Glomerular endothelial cell (primary cell): Measurements from ENCODE around the gene SEMA5B. TPM values are rescaled to one million over a fixed set of nuclear protein-coding genes. Genes with fewer than 3 reads are reported as not detected.

Experiments
- DNase-seq: peaks from one replicate; pipeline ENCODE4 v3.0.0-alpha.2; 2011; ENCODE audit warnings: low read depth, low spot score; ENCODE audit errors: extremely low read depth
- total RNA-seq: library from RNA; depleted of rRNA; stranded (reverse); fragments of >200 nt; gene quantifications from 2 replicates; pipeline ENCODE4 v1.2.3, GENCODE V29; 2015

The SEMA5B gene
- total RNA-seq, 1 donor from 2014 or later, result not detected

DNA sequence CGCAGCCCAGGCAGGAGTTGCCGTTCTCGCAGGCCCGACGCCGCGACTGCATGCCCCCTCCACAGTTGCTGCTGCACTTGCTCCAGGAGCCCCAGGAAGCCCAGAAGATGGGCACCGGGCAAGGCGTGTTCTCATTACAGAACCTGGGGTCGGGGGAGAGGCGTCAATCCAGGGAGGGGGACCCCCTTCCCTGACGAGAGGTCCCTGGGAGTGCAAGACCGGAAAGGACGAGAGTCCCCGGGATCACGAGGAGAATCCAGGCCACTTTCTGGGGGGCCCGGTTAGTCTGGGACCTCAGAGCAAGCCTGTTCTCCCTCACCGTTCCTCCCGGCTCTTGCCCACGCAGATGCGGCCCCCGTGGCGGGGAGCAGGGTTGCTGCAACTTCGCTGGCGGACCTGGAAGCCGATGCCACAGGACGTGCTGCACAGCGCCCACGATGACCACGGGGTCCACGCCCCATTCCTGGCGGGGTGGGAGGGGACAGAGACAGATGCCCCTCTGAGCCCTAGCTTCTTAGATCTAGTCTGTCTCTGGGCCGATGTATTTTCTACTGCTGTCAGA lies 113.9 kb downstream of the SEMA5B start:
- no peak for DNase-seq

- DNase-seq, result no peak
Measured at GRCh38 chr3:122912772-122913538, 114.6 kb downstream of the SEMA5B start.

DNA sequence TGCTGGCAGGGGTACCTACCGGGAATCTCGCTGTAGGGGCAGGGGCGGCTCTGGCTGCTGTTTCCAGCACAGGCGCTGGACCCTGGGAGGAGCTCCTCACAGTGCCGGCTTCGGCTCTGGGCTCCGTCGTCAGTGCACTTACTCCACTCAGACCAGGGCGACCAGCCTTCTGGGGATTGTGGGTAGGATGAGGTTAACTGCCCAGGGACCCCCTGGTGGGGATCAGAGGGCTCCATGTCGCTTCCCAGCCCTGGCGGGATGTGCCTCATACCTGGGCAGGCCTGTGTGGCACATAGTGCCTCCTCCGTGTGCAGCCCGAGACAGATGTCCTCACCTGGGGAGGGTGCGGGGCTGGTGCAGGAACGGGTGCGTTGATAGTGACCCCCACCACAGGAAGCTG lies 115.7 kb downstream of the SEMA5B start:
- no peak for DNase-seq

DNA sequence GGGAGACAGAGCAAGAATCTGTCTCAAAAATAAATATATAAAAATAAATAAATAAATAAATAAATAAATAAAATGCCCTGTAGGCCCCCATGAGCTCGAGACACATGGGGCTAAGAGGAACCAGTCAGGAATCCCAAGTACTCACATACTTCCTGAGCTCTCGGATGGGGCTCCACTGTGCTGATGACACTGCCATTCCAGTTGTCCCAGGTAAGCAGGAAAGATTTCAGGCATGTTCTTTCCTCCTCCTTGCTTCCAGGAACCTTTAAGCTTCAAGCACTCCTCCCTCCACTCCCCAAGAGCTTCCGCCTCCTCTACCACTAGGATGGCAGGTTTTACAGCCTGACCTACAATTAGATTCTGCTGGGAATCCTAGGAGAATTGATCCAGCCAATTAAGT lies 119.3 kb downstream of the SEMA5B start:
- DNase-seq, result no peak

DNA sequence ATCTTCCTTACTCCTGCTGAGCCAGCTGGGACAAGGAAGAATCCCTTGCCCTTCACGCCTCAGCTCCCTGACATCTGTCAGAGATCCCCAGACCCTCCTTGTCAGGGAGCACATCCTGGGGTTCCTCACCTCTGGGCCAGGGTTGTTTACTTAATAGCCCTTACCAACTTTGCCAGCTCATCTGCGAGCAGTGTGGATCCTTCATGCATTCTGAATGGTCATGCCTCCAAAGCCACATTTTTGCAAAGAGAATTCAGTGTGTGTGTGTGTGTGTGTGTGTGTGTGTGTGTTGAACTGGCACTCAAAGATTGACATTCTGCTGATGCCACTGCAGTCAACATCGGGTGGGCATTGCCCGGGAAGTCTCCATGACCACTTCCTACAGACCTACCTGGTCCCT lies 120.1 kb downstream of the SEMA5B start:
- no peak for DNase-seq

DNA sequence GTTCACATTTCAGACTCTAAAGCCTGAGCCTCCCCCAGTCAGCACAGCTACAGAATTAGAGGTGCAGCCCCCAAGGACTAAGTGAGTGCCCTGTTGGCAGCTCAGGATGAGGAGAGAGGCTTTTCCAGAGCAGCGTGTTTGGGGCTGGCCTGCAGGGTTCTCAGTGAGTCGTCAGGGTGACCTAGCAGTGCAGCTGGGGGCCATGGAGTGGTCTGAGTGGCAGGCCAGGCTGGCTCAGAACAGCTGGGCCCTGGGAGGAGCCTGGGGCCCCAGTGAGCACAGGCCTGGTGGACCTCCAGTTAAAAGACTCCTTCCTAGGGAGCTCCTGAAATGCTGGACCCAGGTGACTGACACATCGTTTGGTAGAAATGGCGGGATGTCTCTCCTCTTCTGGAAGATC lies 124.4 kb downstream of the SEMA5B start:
- no peak for DNase-seq

- DNase-seq, result no peak
Measured at GRCh38 chr3:122902326-122902725, 125.2 kb downstream of the SEMA5B start.

DNA sequence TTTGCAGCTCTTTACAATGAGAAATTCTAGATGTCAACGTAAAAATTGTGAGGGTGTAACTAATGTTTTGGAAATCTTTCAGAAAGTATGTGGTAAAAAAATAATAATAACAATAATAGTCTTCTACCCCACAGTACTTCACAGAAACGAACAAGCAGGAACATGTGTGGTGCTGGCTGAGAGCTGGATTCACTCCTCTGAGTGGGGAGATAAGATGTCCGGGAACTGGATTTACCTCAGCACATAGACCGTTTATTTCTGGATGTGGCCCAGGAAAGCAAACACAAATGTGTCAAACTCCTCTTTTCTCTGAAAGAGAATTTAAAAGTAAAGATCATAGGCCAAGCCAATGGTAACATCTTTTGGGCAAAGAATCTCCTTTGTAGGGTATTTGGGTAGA lies 129.3 kb downstream of the SEMA5B start:
- DNase-seq, result no peak

GRCh38 chr3:122893754-122894668 lies 133.6 kb downstream of the SEMA5B start:
- no peak for DNase-seq

- no peak for DNase-seq
Measured at GRCh38 chr3:122893282-122893681, 134.3 kb downstream of the SEMA5B start.

DNA sequence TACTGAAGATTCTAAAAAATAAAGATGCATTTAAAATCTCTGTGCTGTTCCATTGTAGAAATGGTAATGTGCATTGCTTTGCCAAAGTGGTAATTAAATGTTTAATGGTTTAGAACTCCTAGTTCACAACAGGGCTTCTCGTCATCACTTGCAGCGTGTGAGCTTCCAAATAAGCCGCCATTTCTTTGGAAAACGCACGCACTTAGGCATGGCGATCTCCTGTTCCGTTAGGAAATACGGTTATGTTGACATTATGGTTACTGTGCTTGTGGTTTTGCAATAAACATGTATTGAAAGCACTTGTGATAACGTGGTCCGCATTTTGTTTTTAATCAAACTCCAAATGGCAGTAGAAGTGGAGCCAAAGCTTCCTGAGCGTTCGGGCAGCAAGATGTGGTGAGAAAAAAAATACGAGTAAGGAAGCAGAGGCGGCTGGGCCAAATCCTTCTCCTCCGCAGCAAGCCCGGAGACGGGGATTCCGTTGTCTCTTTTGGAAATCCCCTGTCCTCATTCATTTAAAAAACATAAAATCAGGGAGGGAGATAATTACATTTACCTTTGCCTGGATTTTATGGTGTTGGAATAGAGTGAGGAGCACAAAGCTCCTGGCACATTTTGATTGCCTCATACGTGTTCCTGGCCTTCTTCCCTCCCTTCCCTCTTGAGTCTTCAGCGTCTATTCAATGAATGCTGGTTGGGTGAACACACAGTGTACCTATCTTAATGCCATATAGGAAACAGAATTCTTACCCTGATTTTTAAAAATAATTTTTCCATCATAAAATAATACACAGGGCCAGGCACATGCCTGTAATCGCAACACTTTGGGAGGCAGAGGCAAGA lies 135.2 kb downstream of the SEMA5B start:
- no peak for DNase-seq

- no peak for DNase-seq
Measured at GRCh38 chr3:122890720-122891220, 136.8 kb downstream of the SEMA5B start.

DNA sequence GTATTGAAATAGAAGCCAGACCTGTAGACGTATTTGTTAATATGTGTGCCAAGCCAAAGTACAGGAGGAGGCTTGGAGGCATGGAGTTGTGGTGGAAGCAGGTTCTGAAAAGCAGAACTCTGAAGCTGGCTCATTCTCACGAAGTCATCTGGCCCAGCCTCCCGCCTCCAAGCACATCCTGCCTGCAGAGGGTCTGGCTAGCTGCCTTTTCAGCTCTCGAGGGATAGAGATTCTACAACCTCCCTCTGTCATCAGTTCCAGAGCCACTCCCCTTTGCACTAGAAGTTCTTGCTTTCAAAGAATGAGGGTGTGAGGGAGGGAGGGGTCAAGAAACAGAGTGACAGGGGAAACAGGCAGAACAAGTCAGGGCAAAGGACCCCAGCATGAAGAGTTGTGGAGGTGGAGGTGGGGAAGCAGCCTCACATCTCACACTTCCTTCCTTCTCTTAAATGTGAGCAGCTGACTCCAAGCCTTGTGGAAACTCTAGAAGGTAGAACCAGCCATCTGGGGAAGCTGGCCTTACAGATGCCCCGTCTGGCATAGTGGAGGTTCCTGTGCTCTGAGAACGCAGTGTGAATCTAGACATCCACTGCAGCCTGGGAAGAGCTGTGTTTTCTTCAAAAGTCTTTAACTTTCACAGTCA lies 137.4 kb downstream of the SEMA5B start:
- no peak for DNase-seq

DNA sequence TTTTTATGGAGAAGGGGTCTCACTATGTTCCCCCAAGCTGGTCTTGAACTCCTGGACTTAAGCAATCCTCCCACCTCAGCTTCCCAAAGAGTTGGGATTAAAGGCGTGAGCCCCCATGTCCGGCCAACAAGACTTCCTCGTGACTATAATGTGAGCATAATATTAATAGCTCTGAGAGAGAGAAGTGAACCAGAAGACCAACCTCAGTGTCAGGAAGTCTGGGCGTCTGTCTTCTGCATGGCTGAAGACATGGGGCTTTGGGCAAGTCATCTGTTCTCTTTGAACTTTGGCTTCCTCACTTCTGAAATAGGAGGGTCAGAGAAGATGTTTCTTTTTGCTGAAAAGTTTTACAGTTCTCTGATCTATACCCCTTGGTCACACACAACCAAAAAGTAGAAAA lies 140.6 kb downstream of the SEMA5B start:
- no peak for DNase-seq

- no peak for DNase-seq
Measured at GRCh38 chr3:122886251-122886650, 141.3 kb downstream of the SEMA5B start.

- DNase-seq, result no peak
Measured at GRCh38 chr3:122882361-122882947, 145.1 kb downstream of the SEMA5B start.

DNA sequence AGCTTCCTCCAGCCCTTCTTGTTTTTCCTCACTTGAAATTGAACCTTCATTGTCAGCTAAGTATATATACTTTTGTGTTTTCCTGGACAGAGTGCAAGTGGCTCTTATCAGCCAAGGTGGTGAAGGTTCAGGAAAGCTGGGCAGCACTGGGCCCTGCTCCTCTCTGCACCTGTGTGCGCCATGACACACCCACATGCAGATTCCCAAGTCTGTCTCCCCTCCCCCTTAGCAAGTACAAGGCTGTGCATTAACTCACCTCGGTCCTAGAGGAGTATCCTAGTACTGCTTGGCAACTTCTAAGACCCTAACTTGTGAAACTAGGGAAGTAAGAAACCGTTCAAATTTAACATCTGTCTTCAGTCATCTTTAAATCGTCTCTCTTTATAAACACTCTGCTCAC lies 146.9 kb downstream of the SEMA5B start:
- DNase-seq, result no peak

DNA sequence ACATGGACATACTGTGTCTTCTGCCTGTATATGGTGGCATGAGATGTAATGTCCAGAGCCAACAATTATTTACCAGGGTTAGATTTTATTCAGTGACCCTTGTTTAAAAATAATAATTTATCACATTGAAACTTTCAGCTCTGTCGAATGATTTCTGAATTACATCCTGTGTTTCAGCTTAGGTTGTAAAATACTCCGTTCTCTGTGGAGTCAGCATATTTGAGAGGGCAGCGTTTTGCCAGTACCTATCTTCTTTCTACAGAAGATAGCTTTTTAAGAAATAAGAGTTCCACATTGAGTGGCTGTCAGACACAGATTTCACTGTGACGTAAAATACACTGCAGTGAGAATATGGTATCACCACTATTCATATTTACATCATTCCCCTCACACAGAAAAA lies 147.4 kb downstream of the SEMA5B start:
- DNase-seq, result no peak

- DNase-seq, result no peak
Measured at GRCh38 chr3:122875547-122876127, 151.9 kb downstream of the SEMA5B start.
